Progenitor cell of endocrine pancreas (in vitro differentiated cells): ENCODE results near the gene SERPINA1. TPM values are rescaled to one million over a fixed set of nuclear protein-coding genes. Genes with fewer than 3 reads are reported as not detected.
A peak's percentile ranks its signal among the peaks of the same experiment; 100 is the strongest.

Experiments used
- DNase-seq: peaks from one replicate; pipeline ENCODE4 v3.0.0; 2021; ENCODE audit warnings: low spot score; ENCODE audit not compliant: unreplicated experiment
- H3K27ac Mint-ChIP-seq: 2 replicates; pipeline ENCODE4 v1.8.0; 2021; ENCODE audit warnings: mild to moderate bottlenecking, moderate library complexity, mixed read lengths
- H3K27me3 Mint-ChIP-seq: 2 replicates; pipeline ENCODE4 v1.8.0; 2021; ENCODE audit warnings: mixed read lengths
- H3K36me3 Mint-ChIP-seq: 2 replicates; pipeline ENCODE4 v1.8.0; 2022; ENCODE audit warnings: mixed read lengths; ENCODE audit not compliant: insufficient read depth
- H3K4me1 Mint-ChIP-seq: 2 replicates; pipeline ENCODE4 v1.8.0; 2021; ENCODE audit warnings: low read depth, mixed read lengths
- H3K4me3 Mint-ChIP-seq: 2 replicates; pipeline ENCODE4 v1.8.0; 2021; ENCODE audit warnings: low read depth, mild to moderate bottlenecking, moderate library complexity, mixed read lengths
- H3K9me3 Mint-ChIP-seq: 2 replicates; pipeline ENCODE4 v1.8.0; 2021; ENCODE audit warnings: low read depth, mixed read lengths
- CTCF ChIP-seq: fragments of 200-600 bp; sonication (generic); IDR thresholded peaks from one replicate; pipeline ENCODE4 v1.5.0; 2021; ENCODE audit warnings: antibody characterized with exemption, mild to moderate bottlenecking; ENCODE audit not compliant: unreplicated experiment
- total RNA-seq: library from RNA; stranded (reverse); gene quantifications from 2 replicates; pipeline ENCODE4 v1.2.1, GENCODE V29; 2021

The SERPINA1 gene
- total RNA-seq, 1 donor from 2014 or later, result 411 TPM

GRCh38 chr14:94386085-94387031 is 2.0 kb downstream of the SERPINA1 start:
- H3K27ac Mint-ChIP-seq, result peak overlapping the region; percentile 38
- H3K9me3 Mint-ChIP-seq, result no peaks in the 10 kb centered on the region
- H3K27me3 Mint-ChIP-seq, result no peaks in the 10 kb centered on the region
- TF ChIP-seq CTCF, result no peak
- H3K4me1 Mint-ChIP-seq, result peaks cover 45% of the 10 kb centered on the region
- no peak for DNase-seq
- peak overlapping the region; percentile 59 for H3K4me3 Mint-ChIP-seq
- no peaks in the 10 kb centered on the region for H3K36me3 Mint-ChIP-seq

- Mint-ChIP-seq H3K4me3 (no peak overlapping the region), H3K27ac (no peak overlapping the region), H3K27me3 (no peaks in the 10 kb centered on the region), H3K4me1 (peaks cover 41% of the 10 kb centered on the region), H3K36me3 (peaks cover 3% of the 10 kb centered on the region), H3K9me3 (no peaks in the 10 kb centered on the region)
- no peak for TF ChIP-seq CTCF
- no peak for DNase-seq
These were observed 2.8 kb downstream of the SERPINA1 start for GRCh38 chr14:94385553-94386057.

GRCh38 chr14:94384342-94384741 is 4.1 kb downstream of the SERPINA1 start:
- Mint-ChIP-seq H3K36me3 (peaks cover 9% of the 10 kb centered on the region), H3K4me1 (peaks cover 34% of the 10 kb centered on the region), H3K9me3 (no peaks in the 10 kb centered on the region), H3K27me3 (no peaks in the 10 kb centered on the region), H3K27ac (no peak overlapping the region), H3K4me3 (no peak overlapping the region)
- DNase-seq, result no peak
- TF ChIP-seq CTCF, result no peak

GRCh38 chr14:94383777-94384176 is 4.6 kb downstream of the SERPINA1 start:
- H3K4me1 Mint-ChIP-seq, result peaks cover 32% of the 10 kb centered on the region
- H3K9me3 Mint-ChIP-seq, result no peaks in the 10 kb centered on the region
- no peak overlapping the region for H3K4me3 Mint-ChIP-seq
- no peak for TF ChIP-seq CTCF
- no peak for DNase-seq
- no peak overlapping the region for H3K27ac Mint-ChIP-seq
- H3K27me3 Mint-ChIP-seq, result no peaks in the 10 kb centered on the region
- peaks cover 12% of the 10 kb centered on the region for H3K36me3 Mint-ChIP-seq

GRCh38 chr14:94382716-94383596 is 5.4 kb downstream of the SERPINA1 start:
- peaks cover 14% of the 10 kb centered on the region for H3K36me3 Mint-ChIP-seq
- H3K9me3 Mint-ChIP-seq, result no peaks in the 10 kb centered on the region
- H3K27me3 Mint-ChIP-seq, result no peaks in the 10 kb centered on the region
- no peak for DNase-seq
- peaks cover 24% of the 10 kb centered on the region for H3K4me1 Mint-ChIP-seq
- TF ChIP-seq CTCF, result no peak
- no peak overlapping the region for H3K27ac Mint-ChIP-seq
- no peak overlapping the region for H3K4me3 Mint-ChIP-seq
